ENCODE data around the gene OR1F1. TPM values are rescaled to one million over a fixed set of nuclear protein-coding genes. Genes with fewer than 3 reads are reported as not detected.

The OR1F1 gene
- total RNA-seq, 1 donor = 0.43 TPM

GRCh38 chr16:3246876-3247275 is 58.9 kb downstream of the OR1F1 start:
- TF ChIP-seq CTCF (IDR thresholded peaks at IDR 0.05; ENCODE audit: insufficient read depth, low read depth, low read length) = no peak
- no peak for DNase-seq (ENCODE audit: low read depth)
- H3K4me3 ChIP-seq (ENCODE audit: low read depth, low read length) = no peak overlapping the region

- no peak for DNase-seq (ENCODE audit: low read depth)
Measured at GRCh38 chr16:3248596-3248995, 60.6 kb downstream of the OR1F1 start.

GRCh38 chr16:3249020-3249419 is 61.0 kb downstream of the OR1F1 start:
- TF ChIP-seq CTCF (IDR thresholded peaks at IDR 0.05; ENCODE audit: insufficient read depth, low read depth, low read length) = no peak
- DNase-seq (ENCODE audit: low read depth) = no peak

More at GRCh38 chr16:3248596-3248995, 60.6 kb downstream of the OR1F1 start:
- TF ChIP-seq CTCF (IDR thresholded peaks at IDR 0.05; ENCODE audit: insufficient read depth, low read depth, low read length) = no peak
- H3K4me3 ChIP-seq (ENCODE audit: low read depth, low read length) = no peak overlapping the region

GRCh38 chr16:3249451-3249850 is 61.4 kb downstream of the OR1F1 start:
- H3K4me3 ChIP-seq (ENCODE audit: low read depth, low read length) = no peak overlapping the region
- no peak for TF ChIP-seq CTCF (IDR thresholded peaks at IDR 0.05; ENCODE audit: insufficient read depth, low read depth, low read length)
- DNase-seq (ENCODE audit: low read depth) = no peak

More at GRCh38 chr16:3249020-3249419, 61.0 kb downstream of the OR1F1 start:
- no peak overlapping the region for H3K4me3 ChIP-seq (ENCODE audit: low read depth, low read length)

- no peak overlapping the region for H3K4me3 ChIP-seq (ENCODE audit: low read depth, low read length)
- no peak for DNase-seq (ENCODE audit: low read depth)
- no peak for TF ChIP-seq CTCF (IDR thresholded peaks at IDR 0.05; ENCODE audit: insufficient read depth, low read depth, low read length)
Measured at GRCh38 chr16:3252967-3253366, 65.0 kb downstream of the OR1F1 start.

GRCh38 chr16:3254309-3254708 is 66.3 kb downstream of the OR1F1 start:
- H3K4me3 ChIP-seq (ENCODE audit: low read depth, low read length) = no peak overlapping the region
- TF ChIP-seq CTCF (IDR thresholded peaks at IDR 0.05; ENCODE audit: insufficient read depth, low read depth, low read length) = no peak
- DNase-seq (ENCODE audit: low read depth) = no peak

Other genes with a start within 250 kb of the OR1F1 start
- under 0.01 TPM in 1 of 2 replicates, not detected in the other for gene KREMEN2, start 223.9 kb upstream of the OR1F1 start, total RNA-seq
- 4.3 and 5.2 TPM in 2 replicates for gene PAQR4, start 218.9 kb upstream of the OR1F1 start, total RNA-seq
- gene PKMYT1, start 207.8 kb upstream of the OR1F1 start, total RNA-seq = 6.9 and 8.4 TPM in 2 replicates
- not detected in 2 replicates for gene CLDN9, start 175.3 kb upstream of the OR1F1 start, total RNA-seq
- not detected in 2 replicates for gene CLDN6, start 170.0 kb upstream of the OR1F1 start, total RNA-seq
- 196 and 201 TPM in 2 replicates for gene TNFRSF12A, start 167.8 kb upstream of the OR1F1 start, total RNA-seq
- gene HCFC1R1, start 164.3 kb upstream of the OR1F1 start, total RNA-seq = 28.1 and 31.9 TPM in 2 replicates
- gene THOC6, start 164.2 kb upstream of the OR1F1 start, total RNA-seq = 28.1 and 29.6 TPM in 2 replicates
- gene BICDL2, start 151.3 kb upstream of the OR1F1 start, total RNA-seq = under 0.01 TPM in 1 of 2 replicates, not detected in the other
- under 0.01 TPM in 1 of 2 replicates, not detected in the other for gene MMP25, start 141.6 kb upstream of the OR1F1 start, total RNA-seq
- 12.6 and 25.0 TPM in 2 replicates for gene IL32, start 122.6 kb upstream of the OR1F1 start, total RNA-seq
- under 0.01 TPM in 1 of 2 replicates, not detected in the other for gene ZSCAN10, start 88.9 kb upstream of the OR1F1 start, total RNA-seq
- 14.2 and 18.4 TPM in 2 replicates for gene ZNF205, start 75.6 kb upstream of the OR1F1 start, total RNA-seq
- 3.5 and 5.5 TPM in 2 replicates for gene ZNF213, start 53.2 kb upstream of the OR1F1 start, total RNA-seq
- 10.0 and 11.2 TPM in 2 replicates for gene ZNF200, start 47.0 kb downstream of the OR1F1 start, total RNA-seq
- gene MEFV, start 68.4 kb downstream of the OR1F1 start, total RNA-seq = under 0.01 TPM in 1 of 2 replicates, not detected in the other
- gene ZNF263, start 95.3 kb downstream of the OR1F1 start, total RNA-seq = 43.2 and 56.7 TPM in 2 replicates
- gene TIGD7, start 117.2 kb downstream of the OR1F1 start, total RNA-seq = 4.2 and 7.3 TPM in 2 replicates
- 19.0 and 25.5 TPM in 2 replicates for gene ZNF75A, start 117.3 kb downstream of the OR1F1 start, total RNA-seq
- gene OR2C1, start 167.7 kb downstream of the OR1F1 start, total RNA-seq = not detected in 2 replicates
- 12.1 and 12.6 TPM in 2 replicates for gene ZSCAN32, start 212.8 kb downstream of the OR1F1 start, total RNA-seq
- 8.1 and 8.6 TPM in 2 replicates for gene ZNF174, start 213.0 kb downstream of the OR1F1 start, total RNA-seq